Peyer's patch (tissue), 4 donors: ENCODE results near the gene PREP.

ENCODE experiments used
- POLR2A ChIP-seq, 2 donors: fragments of 450-650 bp; IDR thresholded peaks; one replicate each; pipeline ENCODE4 v1.5.1; 2017; ENCODE audit warnings: antibody characterized with exemption in 2 of 2, mild to moderate bottlenecking in 2 of 2, moderate library complexity in 2 of 2
- TF ChIP-seq, protein P1 (sequence below), 6 experiments: fragments of 450-650 bp in 4 of 6; fragments of 200-600 bp in 2 of 6; sonication (generic) in 1 of 6; IDR thresholded peaks; one replicate each; pipeline ENCODE4 v1.5.1; 2017 to 2019; ENCODE audit warnings: antibody characterized with exemption in 6 of 6, mild to moderate bottlenecking in 3 of 6, moderate library complexity in 1 of 6

DNA sequence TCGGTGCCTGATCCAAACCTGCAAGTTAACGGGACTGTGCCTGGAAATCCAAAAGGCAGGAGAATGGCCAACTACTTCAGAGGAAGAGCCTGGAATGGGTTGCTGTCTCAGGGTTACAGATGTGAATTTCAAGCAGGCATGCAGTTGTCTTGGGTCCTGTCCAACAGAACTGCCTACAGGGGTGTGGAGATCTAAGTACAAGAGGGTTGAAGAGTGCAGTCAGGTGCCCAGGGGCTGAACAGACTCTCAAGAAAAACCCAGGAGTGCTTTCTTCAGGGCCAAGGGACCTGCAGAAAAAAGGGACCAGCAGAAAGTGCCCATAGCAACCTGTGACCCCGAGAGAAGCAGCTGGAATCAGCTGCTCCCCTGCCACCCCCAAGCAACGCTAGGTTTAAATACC, 71.0 kb downstream of the PREP start:
- TF ChIP-seq, protein P1, sequence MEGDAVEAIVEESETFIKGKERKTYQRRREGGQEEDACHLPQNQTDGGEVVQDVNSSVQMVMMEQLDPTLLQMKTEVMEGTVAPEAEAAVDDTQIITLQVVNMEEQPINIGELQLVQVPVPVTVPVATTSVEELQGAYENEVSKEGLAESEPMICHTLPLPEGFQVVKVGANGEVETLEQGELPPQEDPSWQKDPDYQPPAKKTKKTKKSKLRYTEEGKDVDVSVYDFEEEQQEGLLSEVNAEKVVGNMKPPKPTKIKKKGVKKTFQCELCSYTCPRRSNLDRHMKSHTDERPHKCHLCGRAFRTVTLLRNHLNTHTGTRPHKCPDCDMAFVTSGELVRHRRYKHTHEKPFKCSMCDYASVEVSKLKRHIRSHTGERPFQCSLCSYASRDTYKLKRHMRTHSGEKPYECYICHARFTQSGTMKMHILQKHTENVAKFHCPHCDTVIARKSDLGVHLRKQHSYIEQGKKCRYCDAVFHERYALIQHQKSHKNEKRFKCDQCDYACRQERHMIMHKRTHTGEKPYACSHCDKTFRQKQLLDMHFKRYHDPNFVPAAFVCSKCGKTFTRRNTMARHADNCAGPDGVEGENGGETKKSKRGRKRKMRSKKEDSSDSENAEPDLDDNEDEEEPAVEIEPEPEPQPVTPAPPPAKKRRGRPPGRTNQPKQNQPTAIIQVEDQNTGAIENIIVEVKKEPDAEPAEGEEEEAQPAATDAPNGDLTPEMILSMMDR (IDR thresholded peaks at IDR 0.05) = no peak
- no peak for TF ChIP-seq POLR2A (IDR thresholded peaks at IDR 0.05)
